Measurements from ENCODE around the gene TBL1XR1. TPM values are rescaled to one million over a fixed set of nuclear protein-coding genes. Genes with fewer than 3 reads are reported as not detected.
"Not testable (repeated sequence)": the region's sequence is repeated elsewhere in the genome, so short reads cannot be mapped to it uniquely, and the experiment has no call there.

Gene TBL1XR1
- total RNA-seq, 1 donor from 2014 or later: 372 TPM

GRCh38 chr3:177145381-177145780 lies 51.9 kb downstream of the TBL1XR1 start:
- Mint-ChIP-seq H3K27ac (ENCODE audit: unreplicated experiment) (peak overlapping the region; percentile 33), H3K4me3 (ENCODE audit: unreplicated experiment) (no peak overlapping the region), H3K9me3 (ENCODE audit: low read depth) (no peaks in the 10 kb centered on the region), H3K27me3 (ENCODE audit: low read depth) (no peaks in the 10 kb centered on the region), H3K36me3 (ENCODE audit: low read depth) (no peaks in the 10 kb centered on the region), H3K4me1 (ENCODE audit: low read depth) (peaks cover 82% of the 10 kb centered on the region)
- no peak for TF ChIP-seq CTCF (IDR thresholded peaks at IDR 0.05)
- DNase-seq (ENCODE audit: low spot score): no peak

- no peak for TF ChIP-seq CTCF (IDR thresholded peaks at IDR 0.05)
- Mint-ChIP-seq H3K36me3 (ENCODE audit: low read depth) (no peaks in the 10 kb centered on the region), H3K27me3 (ENCODE audit: low read depth) (no peaks in the 10 kb centered on the region), H3K4me1 (ENCODE audit: low read depth) (peaks cover 80% of the 10 kb centered on the region), H3K9me3 (ENCODE audit: low read depth) (no peaks in the 10 kb centered on the region), H3K4me3 (ENCODE audit: unreplicated experiment) (no peak overlapping the region), H3K27ac (ENCODE audit: unreplicated experiment) (peak overlapping the region; percentile 33)
- no peak for DNase-seq (ENCODE audit: low spot score)
Measured at GRCh38 chr3:177144922-177145321, 52.4 kb downstream of the TBL1XR1 start.

DNA sequence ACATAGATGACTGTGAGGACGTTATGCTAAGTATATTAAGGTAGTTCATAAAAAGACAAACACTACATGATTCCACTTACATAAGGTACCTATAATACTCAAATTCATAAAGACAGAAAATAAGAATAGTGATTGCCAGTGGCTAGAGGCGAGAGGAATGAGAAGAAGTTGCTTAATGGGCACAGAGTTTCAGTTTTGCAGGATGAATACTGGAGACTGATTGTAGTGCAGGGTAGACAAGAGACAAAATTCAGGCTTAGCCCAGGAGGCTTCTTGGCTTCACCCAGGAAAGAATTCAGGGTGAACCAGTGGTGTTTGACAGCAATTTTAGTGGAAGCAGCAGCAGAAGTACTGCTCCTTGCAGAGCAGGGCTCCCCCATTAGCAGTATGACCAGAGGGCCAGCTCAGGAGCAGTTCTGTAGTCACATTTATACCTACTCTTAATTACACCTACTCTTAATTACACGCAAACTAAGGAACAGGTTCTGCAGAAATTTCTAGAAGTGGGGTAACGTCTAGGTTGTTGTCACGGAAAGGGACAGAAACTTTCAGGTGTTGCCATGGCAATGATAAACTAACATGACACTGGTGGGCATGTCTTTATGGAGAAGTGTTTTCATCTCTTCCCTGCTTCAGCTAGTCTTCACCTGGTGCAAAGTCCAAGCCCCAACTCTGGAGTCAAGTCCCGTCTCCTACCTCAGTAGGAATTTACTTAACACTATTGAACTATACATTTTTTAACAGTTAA lies 55.2 kb downstream of the TBL1XR1 start:
- Mint-ChIP-seq H3K4me3 (ENCODE audit: unreplicated experiment) (no peak overlapping the region), H3K27me3 (ENCODE audit: low read depth) (no peaks in the 10 kb centered on the region), H3K9me3 (ENCODE audit: low read depth) (no peaks in the 10 kb centered on the region), H3K36me3 (ENCODE audit: low read depth) (peaks cover 4% of the 10 kb centered on the region), H3K4me1 (ENCODE audit: low read depth) (peaks cover 80% of the 10 kb centered on the region), H3K27ac (ENCODE audit: unreplicated experiment) (peak overlapping the region; percentile 1)
- DNase-seq (ENCODE audit: low spot score): no peak
- TF ChIP-seq CTCF (IDR thresholded peaks at IDR 0.05): no peak

DNA sequence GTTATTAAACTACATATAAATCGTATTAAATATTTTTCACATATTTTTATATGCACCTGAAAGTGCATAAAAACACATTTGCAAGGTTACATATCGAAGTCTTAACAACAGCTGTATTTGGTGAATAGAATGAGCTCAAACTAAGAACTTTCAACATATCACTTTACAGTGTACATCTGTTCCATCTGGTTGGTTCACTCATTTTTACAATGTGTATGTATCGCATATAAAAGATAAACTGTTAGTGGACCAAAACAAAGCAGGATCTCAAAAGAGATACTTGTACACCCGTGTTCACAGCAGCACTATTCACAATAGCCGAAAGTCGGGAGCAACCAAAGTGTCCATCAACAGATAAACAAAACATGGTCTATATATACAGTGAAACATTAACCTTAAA lies 55.8 kb downstream of the TBL1XR1 start:
- H3K27ac Mint-ChIP-seq (ENCODE audit: unreplicated experiment): peak overlapping the region; percentile 49
- no peak overlapping the region for H3K4me3 Mint-ChIP-seq (ENCODE audit: unreplicated experiment)
- H3K4me1 Mint-ChIP-seq (ENCODE audit: low read depth): peaks cover 79% of the 10 kb centered on the region
- peaks cover 4% of the 10 kb centered on the region for H3K36me3 Mint-ChIP-seq (ENCODE audit: low read depth)
- H3K27me3 Mint-ChIP-seq (ENCODE audit: low read depth): no peaks in the 10 kb centered on the region
- TF ChIP-seq CTCF (IDR thresholded peaks at IDR 0.05): no peak
- H3K9me3 Mint-ChIP-seq (ENCODE audit: low read depth): no peaks in the 10 kb centered on the region
- DNase-seq (ENCODE audit: low spot score): no peak

GRCh38 chr3:177139220-177139619 lies 58.1 kb downstream of the TBL1XR1 start:
- Mint-ChIP-seq H3K4me1 (ENCODE audit: low read depth) (peaks cover 74% of the 10 kb centered on the region), H3K27ac (ENCODE audit: unreplicated experiment) (peak overlapping the region; percentile 22)
- H3K27me3 Mint-ChIP-seq (ENCODE audit: low read depth); H3K36me3 Mint-ChIP-seq (ENCODE audit: low read depth); H3K9me3 Mint-ChIP-seq (ENCODE audit: low read depth); DNase-seq (ENCODE audit: low spot score); H3K4me3 Mint-ChIP-seq (ENCODE audit: unreplicated experiment): not testable (repeated sequence)
